ENCODE data around the gene ACAP1. TPM values are rescaled to one million over a fixed set of nuclear protein-coding genes. Genes with fewer than 3 reads are reported as not detected.

Gene ACAP1
- total RNA-seq, 1 experiment from 2014 or later, result not detected

GRCh38 chr17:7384489-7385081, 48.3 kb downstream of the ACAP1 start:
- no peak for DNase-seq (ENCODE audit: low spot score)

DNA sequence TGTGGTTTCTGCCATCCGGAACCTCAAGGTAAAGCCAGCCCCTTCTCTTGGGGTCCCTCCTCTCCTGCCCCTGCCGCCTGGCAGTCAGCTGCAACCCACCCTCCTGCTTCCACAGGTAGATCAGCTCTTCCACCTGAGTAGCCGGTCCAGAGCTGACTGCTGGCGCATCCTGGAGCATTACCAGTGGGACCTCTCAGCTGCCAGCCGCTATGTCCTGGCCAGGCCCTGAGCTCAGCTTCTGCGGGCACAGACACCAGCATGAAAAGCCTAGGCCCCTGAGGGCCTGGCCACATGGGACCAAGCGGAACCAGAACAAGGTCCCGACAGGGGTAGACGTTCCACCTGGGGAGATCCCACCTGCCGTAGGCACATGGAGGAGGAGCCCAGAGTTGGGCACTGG, 52.5 kb downstream of the ACAP1 start:
- no peak for DNase-seq (ENCODE audit: low spot score)

GRCh38 chr17:7389924-7390910, 53.9 kb downstream of the ACAP1 start:
- no peak for DNase-seq (ENCODE audit: low spot score)

DNA sequence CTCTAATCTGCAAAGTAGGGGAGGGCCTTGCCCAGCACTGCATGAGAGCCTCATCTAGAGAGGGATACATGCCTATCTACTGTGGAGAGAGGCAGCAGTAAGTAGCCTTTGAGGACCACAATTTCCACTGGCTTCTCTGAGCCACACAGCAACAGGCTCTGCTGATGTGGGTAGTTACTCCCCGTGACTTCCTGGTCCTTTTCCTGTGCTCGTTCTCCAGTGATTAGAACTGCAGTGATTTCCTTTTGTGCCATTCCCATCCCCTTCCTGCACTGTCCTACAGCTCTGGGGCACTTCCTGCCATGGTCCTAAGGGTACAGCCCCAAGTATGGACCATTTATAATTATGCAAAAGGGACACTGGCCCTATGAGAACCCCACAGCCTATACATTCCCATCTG, 55.0 kb downstream of the ACAP1 start:
- no peak for DNase-seq (ENCODE audit: low spot score)

- no peak for DNase-seq (ENCODE audit: low spot score)
Observed at GRCh38 chr17:7392696-7393612, 56.6 kb downstream of the ACAP1 start.

- DNase-seq (ENCODE audit: low spot score), result peak; percentile 25
Observed at GRCh38 chr17:7393613-7394451, 57.5 kb downstream of the ACAP1 start.

GRCh38 chr17:7394452-7395191, 58.3 kb downstream of the ACAP1 start, which contains the start of gene PLSCR3:
Gene PLSCR3 (minus strand): TSS chr17:7394525. CDS start chr17:7394110, 415 bp downstream.
- DNase-seq (ENCODE audit: low spot score), result peak; percentile 70

- DNase-seq (ENCODE audit: low spot score), result no peak
Observed at GRCh38 chr17:7396147-7396546, 59.8 kb downstream of the ACAP1 start.

- no peak for DNase-seq (ENCODE audit: low spot score)
Observed at GRCh38 chr17:7398612-7399011, 62.3 kb downstream of the ACAP1 start.

Small RNA genes lying within 50 kb of the gene (small RNA-seq; reads per million reads assigned to genes)
- not detected for gene AC026954.2

Other genes with a start within 250 kb of the ACAP1 start
- not detected in 2 replicates for gene ASGR2, start 221.7 kb upstream of the ACAP1 start, total RNA-seq (2014; rRNA removed; shearing (Covaris generic))
- 0.52 TPM in 1 of 2 replicates, not detected in the other for gene ASGR1, start 157.2 kb upstream of the ACAP1 start, total RNA-seq (2014; rRNA removed; shearing (Covaris generic))
- gene DLG4, start 116.7 kb upstream of the ACAP1 start, total RNA-seq (2014; rRNA removed; shearing (Covaris generic)), result 0.26 and 1.6 TPM in 2 replicates
- gene ACADVL, start 116.6 kb upstream of the ACAP1 start, total RNA-seq (2014; rRNA removed; shearing (Covaris generic)), result 469 and 546 TPM in 2 replicates
- gene DVL2, start 102.0 kb upstream of the ACAP1 start, total RNA-seq (2014; rRNA removed; shearing (Covaris generic)), result 42.6 and 48.6 TPM in 2 replicates
- gene PHF23, start 97.1 kb upstream of the ACAP1 start, total RNA-seq (2014; rRNA removed; shearing (Covaris generic)), result 29.3 and 31.7 TPM in 2 replicates
- gene GABARAP, start 94.1 kb upstream of the ACAP1 start, total RNA-seq (2014; rRNA removed; shearing (Covaris generic)), result 72.3 and 84.0 TPM in 2 replicates
- 32.8 and 51.4 TPM in 2 replicates for gene CTDNEP1, start 84.8 kb upstream of the ACAP1 start, total RNA-seq (2014; rRNA removed; shearing (Covaris generic))
- gene ELP5, start 84.3 kb upstream of the ACAP1 start, total RNA-seq (2014; rRNA removed; shearing (Covaris generic)), result 46.5 and 46.7 TPM in 2 replicates
- 383 and 429 TPM in 2 replicates for gene CLDN7, start 74.1 kb upstream of the ACAP1 start, total RNA-seq (2014; rRNA removed; shearing (Covaris generic))
- 0.26 and 0.38 TPM in 2 replicates for gene SLC2A4, start 54.8 kb upstream of the ACAP1 start, total RNA-seq (2014; rRNA removed; shearing (Covaris generic))
- 16.3 and 19.4 TPM in 2 replicates for gene YBX2, start 41.9 kb upstream of the ACAP1 start, total RNA-seq (2014; rRNA removed; shearing (Covaris generic))
- 915 and 962 TPM in 2 replicates for gene EIF5A, start 28.9 kb upstream of the ACAP1 start, total RNA-seq (2014; rRNA removed; shearing (Covaris generic))
- gene GPS2, start 21.2 kb upstream of the ACAP1 start, total RNA-seq (2014; rRNA removed; shearing (Covaris generic)), result 45.7 and 49.0 TPM in 2 replicates
- gene NEURL4, start 7.2 kb upstream of the ACAP1 start, total RNA-seq (2014; rRNA removed; shearing (Covaris generic)), result 18.0 and 21.1 TPM in 2 replicates
- gene KCTD11, start 15.6 kb downstream of the ACAP1 start, total RNA-seq (2014; rRNA removed; shearing (Covaris generic)), result 5.0 and 6.2 TPM in 2 replicates
- not detected in 2 replicates for gene TMEM95, start 18.6 kb downstream of the ACAP1 start, total RNA-seq (2014; rRNA removed; shearing (Covaris generic))
- gene TNK1, start 44.6 kb downstream of the ACAP1 start, total RNA-seq (2014; rRNA removed; shearing (Covaris generic)), result 4.8 and 9.4 TPM in 2 replicates
- 28.5 and 32.4 TPM in 2 replicates for gene PLSCR3, start 58.0 kb downstream of the ACAP1 start, total RNA-seq (2014; rRNA removed; shearing (Covaris generic))
- 84.6 and 111 TPM in 2 replicates for gene TMEM256, start 67.6 kb downstream of the ACAP1 start, total RNA-seq (2014; rRNA removed; shearing (Covaris generic))
- gene NLGN2, start 71.3 kb downstream of the ACAP1 start, total RNA-seq (2014; rRNA removed; shearing (Covaris generic)), result 2.2 and 2.7 TPM in 2 replicates
- not detected in 2 replicates for gene SPEM1, start 83.8 kb downstream of the ACAP1 start, total RNA-seq (2014; rRNA removed; shearing (Covaris generic))
- gene SPEM2, start 89.1 kb downstream of the ACAP1 start, total RNA-seq (2014; rRNA removed; shearing (Covaris generic)), result not detected in 2 replicates
- gene SPEM3, start 92.3 kb downstream of the ACAP1 start, total RNA-seq (2014; rRNA removed; shearing (Covaris generic)), result not detected in 2 replicates
- gene TMEM102, start 98.9 kb downstream of the ACAP1 start, total RNA-seq (2014; rRNA removed; shearing (Covaris generic)), result 11.7 and 19.4 TPM in 2 replicates
- 0.46 and 0.52 TPM in 2 replicates for gene FGF11, start 103.0 kb downstream of the ACAP1 start, total RNA-seq (2014; rRNA removed; shearing (Covaris generic))
- gene CHRNB1, start 108.5 kb downstream of the ACAP1 start, total RNA-seq (2014; rRNA removed; shearing (Covaris generic)), result 0.83 and 1.6 TPM in 2 replicates
- 8.4 and 10.0 TPM in 2 replicates for gene ZBTB4, start 143.1 kb downstream of the ACAP1 start, total RNA-seq (2014; rRNA removed; shearing (Covaris generic))
- 0.28 TPM in 1 of 2 replicates, not detected in the other for gene SLC35G6, start 144.9 kb downstream of the ACAP1 start, total RNA-seq (2014; rRNA removed; shearing (Covaris generic))
- gene POLR2A, start 147.8 kb downstream of the ACAP1 start, total RNA-seq (2014; rRNA removed; shearing (Covaris generic)), result 26.0 and 58.6 TPM in 2 replicates
- gene TNFSF12, start 212.5 kb downstream of the ACAP1 start, total RNA-seq (2014; rRNA removed; shearing (Covaris generic)), result not detected in 2 replicates
- 15.6 and 19.1 TPM in 2 replicates for gene TNFSF13, start 222.2 kb downstream of the ACAP1 start, total RNA-seq (2014; rRNA removed; shearing (Covaris generic))
- gene SENP3, start 225.4 kb downstream of the ACAP1 start, total RNA-seq (2014; rRNA removed; shearing (Covaris generic)), result 73.2 and 74.3 TPM in 2 replicates
- gene CD68, start 243.1 kb downstream of the ACAP1 start, total RNA-seq (2014; rRNA removed; shearing (Covaris generic)), result 4.0 and 6.6 TPM in 2 replicates
- 79.8 and 81.4 TPM in 2 replicates for gene MPDU1, start 247.3 kb downstream of the ACAP1 start, total RNA-seq (2014; rRNA removed; shearing (Covaris generic))